LNCaP clone FGC (cell line): Measurements from ENCODE around the gene USP6.
"Not testable (repeated sequence)": the region's sequence is repeated elsewhere in the genome, so short reads cannot be mapped to it uniquely, and the experiment has no call there.

Experiments
- DNase-seq: peaks from one replicate; pipeline ENCODE4 v3.0.0-alpha.2; 2011; ENCODE audit warnings: low read depth
- H3K4me3 ChIP-seq: 2 replicates; pipeline ENCODE4 v1.5.1; 2011; ENCODE audit warnings: mild to moderate bottlenecking, low read depth, low read length, control low read depth
- TF ChIP-seq, protein P1 (sequence below): IDR thresholded peaks from 2 replicates; pipeline ENCODE4 v1.5.1; 2012; ENCODE audit warnings: mild to moderate bottlenecking; ENCODE audit not compliant: control insufficient read depth, insufficient read depth; ENCODE audit errors: extremely low read depth

Gene USP6

DNA sequence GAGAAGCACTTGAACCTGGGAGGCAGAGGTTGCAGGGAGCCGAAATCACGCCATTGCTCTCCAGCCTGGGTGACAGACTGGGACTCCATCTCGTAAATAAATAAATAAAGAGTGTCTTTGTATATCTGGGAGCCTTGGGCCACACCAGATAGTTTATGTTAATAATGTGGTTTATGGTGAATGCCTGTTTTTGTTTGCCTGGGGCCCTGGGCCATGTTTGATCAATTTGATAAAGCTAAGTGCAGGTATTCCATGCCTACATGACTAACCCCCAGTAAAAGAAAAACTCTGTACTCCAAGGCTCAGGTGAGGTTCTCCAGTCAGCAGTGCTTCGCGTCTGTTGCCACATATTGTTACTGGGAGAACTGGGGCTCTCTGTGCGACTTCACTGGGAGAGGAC is 103.7 kb downstream of the USP6 start:
- TF ChIP-seq, protein P1, sequence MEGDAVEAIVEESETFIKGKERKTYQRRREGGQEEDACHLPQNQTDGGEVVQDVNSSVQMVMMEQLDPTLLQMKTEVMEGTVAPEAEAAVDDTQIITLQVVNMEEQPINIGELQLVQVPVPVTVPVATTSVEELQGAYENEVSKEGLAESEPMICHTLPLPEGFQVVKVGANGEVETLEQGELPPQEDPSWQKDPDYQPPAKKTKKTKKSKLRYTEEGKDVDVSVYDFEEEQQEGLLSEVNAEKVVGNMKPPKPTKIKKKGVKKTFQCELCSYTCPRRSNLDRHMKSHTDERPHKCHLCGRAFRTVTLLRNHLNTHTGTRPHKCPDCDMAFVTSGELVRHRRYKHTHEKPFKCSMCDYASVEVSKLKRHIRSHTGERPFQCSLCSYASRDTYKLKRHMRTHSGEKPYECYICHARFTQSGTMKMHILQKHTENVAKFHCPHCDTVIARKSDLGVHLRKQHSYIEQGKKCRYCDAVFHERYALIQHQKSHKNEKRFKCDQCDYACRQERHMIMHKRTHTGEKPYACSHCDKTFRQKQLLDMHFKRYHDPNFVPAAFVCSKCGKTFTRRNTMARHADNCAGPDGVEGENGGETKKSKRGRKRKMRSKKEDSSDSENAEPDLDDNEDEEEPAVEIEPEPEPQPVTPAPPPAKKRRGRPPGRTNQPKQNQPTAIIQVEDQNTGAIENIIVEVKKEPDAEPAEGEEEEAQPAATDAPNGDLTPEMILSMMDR, result no peak
- no peak overlapping the region for H3K4me3 ChIP-seq
- no peak for DNase-seq

DNA sequence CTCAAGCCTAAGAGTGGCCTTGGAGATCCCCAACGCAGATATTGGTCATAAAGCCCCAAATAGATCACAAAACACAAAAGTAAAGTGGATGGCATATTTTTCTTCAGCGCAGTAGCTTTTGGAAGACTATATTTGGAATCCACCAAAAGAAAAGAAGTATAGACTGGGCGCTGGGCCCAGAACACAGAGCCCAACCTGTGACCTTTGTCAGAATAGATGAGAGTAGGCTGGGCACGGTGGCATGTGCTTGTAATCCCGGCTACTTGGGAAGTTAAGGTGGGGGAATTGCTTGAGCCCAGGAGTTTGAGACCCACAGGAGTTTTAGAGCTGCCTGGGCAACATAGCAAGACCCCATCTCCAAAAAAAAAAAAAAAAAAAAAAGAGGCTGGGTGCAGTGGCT is 104.2 kb downstream of the USP6 start:
- no peak overlapping the region for H3K4me3 ChIP-seq
- TF ChIP-seq, protein P1, result no peak
- no peak for DNase-seq

DNA sequence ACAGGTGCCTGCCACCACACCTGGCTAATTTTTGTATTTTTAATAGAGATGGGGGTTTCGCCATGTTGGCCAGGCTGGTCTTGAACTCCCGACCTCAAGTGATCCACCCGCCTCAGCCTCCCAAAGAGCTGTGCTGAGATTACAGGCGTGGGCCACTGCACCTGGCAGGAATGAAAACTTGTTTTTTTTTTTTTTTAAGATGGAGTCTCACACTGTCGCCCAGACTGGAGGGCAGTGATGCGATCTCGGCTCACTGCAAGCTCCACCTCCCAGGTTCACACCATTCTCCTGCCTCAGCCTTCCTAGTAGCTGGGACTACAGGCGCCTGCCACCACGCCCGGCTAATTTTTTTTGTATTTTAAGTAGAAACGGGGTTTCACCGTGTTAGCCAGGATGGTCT is 106.1 kb downstream of the USP6 start:
- not testable (repeated sequence) for H3K4me3 ChIP-seq, DNase-seq
